ENCODE data around the gene EHD3. TPM values are rescaled to one million over a fixed set of nuclear protein-coding genes. Genes with fewer than 3 reads are reported as not detected.

The EHD3 gene
- total and polyA plus RNA-seq, 4 donors: 7.2 to 20.2 (median 13.2) TPM

DNA sequence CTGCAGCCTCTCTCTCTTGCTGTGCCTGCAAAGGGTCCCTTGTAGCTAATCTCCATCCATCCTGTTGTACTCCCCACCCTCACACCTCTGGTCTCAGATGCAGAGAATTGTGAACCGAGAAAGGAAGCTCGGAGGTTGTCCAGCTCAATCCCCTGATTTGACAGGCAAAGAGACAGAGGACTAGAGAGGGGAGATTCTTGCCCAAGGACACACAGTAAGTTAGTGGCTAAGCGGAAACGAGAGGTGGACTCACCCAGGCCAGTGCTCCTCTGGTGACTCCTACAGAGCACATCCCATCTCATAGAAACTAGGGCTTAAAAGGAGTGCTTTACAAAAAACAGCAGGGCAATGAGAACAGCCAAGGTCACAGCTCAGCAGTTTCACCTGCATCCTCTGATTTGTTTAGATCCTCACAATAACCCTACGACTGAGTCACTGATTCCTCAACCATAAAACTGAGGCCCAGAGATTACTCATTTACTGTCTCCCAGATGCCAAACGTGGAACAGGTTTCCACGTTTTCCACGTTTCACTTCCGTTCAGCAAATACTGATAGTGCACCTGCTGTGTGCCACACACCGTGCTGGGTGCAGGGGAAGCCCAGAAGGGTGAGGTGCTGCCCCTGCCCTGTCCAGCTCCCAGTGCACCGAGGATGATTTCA is 22.1 kb downstream of the EHD3 start:
- H3K27me3 ChIP-seq (ENCODE audit: control insufficient read depth in 4 of 4, insufficient read depth in 4 of 4, low read length in 3 of 4): no peaks in the 10 kb centered on the region
- H3K9me3 ChIP-seq (ENCODE audit: control insufficient read depth in 4 of 4, low read length in 3 of 4): no peaks in the 10 kb centered on the region
- no peak overlapping the region for H3K4me3 ChIP-seq (ENCODE audit: low read depth in 1 of 3, low read length in 3 of 3)
- no peak overlapping the region for H3K27ac ChIP-seq (ENCODE audit: low read depth in 1 of 2, low read length in 2 of 2)
- DNase-seq (ENCODE audit: low spot score): no peak
- H3K9ac ChIP-seq (ENCODE audit: low read depth in 1 of 2, low read length in 2 of 2): no peak overlapping the region
- WGBS: 81% methylated on average over 11 of the region's 11 CpGs
- no peak for TF ChIP-seq YY1 (IDR thresholded peaks at IDR 0.05)
- H3K4me1 ChIP-seq (ENCODE audit: control insufficient read depth in 4 of 4, insufficient read depth in 4 of 4, low read length in 3 of 4): no peaks in the 10 kb centered on the region
- H3K36me3 ChIP-seq (ENCODE audit: control insufficient read depth in 4 of 4, insufficient read depth in 3 of 4, low read depth in 1 of 4, low read length in 3 of 4): no peaks in the 10 kb centered on the region

DNA sequence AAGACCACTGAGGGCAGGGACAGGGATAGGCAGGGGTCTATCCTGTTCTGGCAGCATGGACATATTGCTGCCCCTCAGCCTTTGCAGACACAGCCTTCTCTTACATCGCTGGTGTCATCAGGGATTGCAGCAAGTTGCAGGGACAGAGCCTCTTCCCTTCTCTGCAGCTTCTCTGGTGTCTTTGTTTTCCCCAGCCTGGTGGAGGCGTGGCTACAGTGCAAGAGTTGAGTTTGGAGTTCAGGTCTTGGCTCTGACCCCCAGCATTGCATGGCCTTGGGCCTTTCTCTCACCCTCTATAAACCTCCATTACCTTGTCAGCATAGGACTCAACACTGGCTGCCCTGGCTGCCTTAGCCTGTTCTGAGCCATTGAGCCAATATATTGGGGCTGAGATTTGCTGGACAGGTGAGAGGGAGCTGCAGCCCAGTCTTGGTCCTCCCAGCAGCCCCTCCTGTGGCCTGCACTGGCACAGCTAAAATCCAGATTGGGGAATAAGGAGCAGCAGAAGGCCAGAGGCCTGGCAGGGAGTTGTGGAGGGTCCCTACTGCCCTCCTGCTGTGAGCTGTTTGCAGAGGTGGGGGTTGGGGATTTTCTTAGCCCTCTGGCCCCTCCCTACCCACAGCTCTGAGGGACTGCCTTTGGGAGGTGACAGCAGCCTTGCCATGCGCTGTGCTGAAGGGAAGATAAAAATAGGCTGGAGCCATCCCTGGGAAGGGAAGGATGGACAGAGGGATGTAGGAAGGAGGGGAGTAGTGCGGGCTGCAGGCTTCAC is 22.8 kb downstream of the EHD3 start:
- Histone ChIP-seq H3K9ac (ENCODE audit: low read depth in 1 of 2, low read length in 2 of 2) (no peak overlapping the region), H3K4me3 (ENCODE audit: low read depth in 1 of 3, low read length in 3 of 3) (no peak overlapping the region), H3K27ac (ENCODE audit: low read depth in 1 of 2, low read length in 2 of 2) (no peak overlapping the region), H3K27me3 (ENCODE audit: control insufficient read depth in 4 of 4, insufficient read depth in 4 of 4, low read length in 3 of 4) (no peaks in the 10 kb centered on the region), H3K36me3 (ENCODE audit: control insufficient read depth in 4 of 4, insufficient read depth in 3 of 4, low read depth in 1 of 4, low read length in 3 of 4) (no peaks in the 10 kb centered on the region), H3K9me3 (ENCODE audit: control insufficient read depth in 4 of 4, low read length in 3 of 4) (no peaks in the 10 kb centered on the region), H3K4me1 (ENCODE audit: control insufficient read depth in 4 of 4, insufficient read depth in 4 of 4, low read length in 3 of 4) (no peaks in the 10 kb centered on the region)
- no peak for DNase-seq (ENCODE audit: low spot score)
- TF ChIP-seq, protein P1, sequence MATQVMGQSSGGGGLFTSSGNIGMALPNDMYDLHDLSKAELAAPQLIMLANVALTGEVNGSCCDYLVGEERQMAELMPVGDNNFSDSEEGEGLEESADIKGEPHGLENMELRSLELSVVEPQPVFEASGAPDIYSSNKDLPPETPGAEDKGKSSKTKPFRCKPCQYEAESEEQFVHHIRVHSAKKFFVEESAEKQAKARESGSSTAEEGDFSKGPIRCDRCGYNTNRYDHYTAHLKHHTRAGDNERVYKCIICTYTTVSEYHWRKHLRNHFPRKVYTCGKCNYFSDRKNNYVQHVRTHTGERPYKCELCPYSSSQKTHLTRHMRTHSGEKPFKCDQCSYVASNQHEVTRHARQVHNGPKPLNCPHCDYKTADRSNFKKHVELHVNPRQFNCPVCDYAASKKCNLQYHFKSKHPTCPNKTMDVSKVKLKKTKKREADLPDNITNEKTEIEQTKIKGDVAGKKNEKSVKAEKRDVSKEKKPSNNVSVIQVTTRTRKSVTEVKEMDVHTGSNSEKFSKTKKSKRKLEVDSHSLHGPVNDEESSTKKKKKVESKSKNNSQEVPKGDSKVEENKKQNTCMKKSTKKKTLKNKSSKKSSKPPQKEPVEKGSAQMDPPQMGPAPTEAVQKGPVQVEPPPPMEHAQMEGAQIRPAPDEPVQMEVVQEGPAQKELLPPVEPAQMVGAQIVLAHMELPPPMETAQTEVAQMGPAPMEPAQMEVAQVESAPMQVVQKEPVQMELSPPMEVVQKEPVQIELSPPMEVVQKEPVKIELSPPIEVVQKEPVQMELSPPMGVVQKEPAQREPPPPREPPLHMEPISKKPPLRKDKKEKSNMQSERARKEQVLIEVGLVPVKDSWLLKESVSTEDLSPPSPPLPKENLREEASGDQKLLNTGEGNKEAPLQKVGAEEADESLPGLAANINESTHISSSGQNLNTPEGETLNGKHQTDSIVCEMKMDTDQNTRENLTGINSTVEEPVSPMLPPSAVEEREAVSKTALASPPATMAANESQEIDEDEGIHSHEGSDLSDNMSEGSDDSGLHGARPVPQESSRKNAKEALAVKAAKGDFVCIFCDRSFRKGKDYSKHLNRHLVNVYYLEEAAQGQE (IDR thresholded peaks at IDR 0.05): no peak
- TF ChIP-seq, protein P2, sequence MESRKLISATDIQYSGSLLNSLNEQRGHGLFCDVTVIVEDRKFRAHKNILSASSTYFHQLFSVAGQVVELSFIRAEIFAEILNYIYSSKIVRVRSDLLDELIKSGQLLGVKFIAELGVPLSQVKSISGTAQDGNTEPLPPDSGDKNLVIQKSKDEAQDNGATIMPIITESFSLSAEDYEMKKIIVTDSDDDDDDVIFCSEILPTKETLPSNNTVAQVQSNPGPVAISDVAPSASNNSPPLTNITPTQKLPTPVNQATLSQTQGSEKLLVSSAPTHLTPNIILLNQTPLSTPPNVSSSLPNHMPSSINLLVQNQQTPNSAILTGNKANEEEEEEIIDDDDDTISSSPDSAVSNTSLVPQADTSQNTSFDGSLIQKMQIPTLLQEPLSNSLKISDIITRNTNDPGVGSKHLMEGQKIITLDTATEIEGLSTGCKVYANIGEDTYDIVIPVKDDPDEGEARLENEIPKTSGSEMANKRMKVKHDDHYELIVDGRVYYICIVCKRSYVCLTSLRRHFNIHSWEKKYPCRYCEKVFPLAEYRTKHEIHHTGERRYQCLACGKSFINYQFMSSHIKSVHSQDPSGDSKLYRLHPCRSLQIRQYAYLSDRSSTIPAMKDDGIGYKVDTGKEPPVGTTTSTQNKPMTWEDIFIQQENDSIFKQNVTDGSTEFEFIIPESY (IDR thresholded peaks at IDR 0.05): no peak
- TF ChIP-seq FOXA1 (IDR thresholded peaks at IDR 0.05): no peak
- TF ChIP-seq, protein P3, sequence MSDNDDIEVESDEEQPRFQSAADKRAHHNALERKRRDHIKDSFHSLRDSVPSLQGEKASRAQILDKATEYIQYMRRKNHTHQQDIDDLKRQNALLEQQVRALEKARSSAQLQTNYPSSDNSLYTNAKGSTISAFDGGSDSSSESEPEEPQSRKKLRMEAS (IDR thresholded peaks at IDR 0.05): no peak
- TF ChIP-seq HNF4A (conservative IDR thresholded peaks at IDR 0.05): no peak
- WGBS: 78% methylated on average over 4 of the region's 4 CpGs

DNA sequence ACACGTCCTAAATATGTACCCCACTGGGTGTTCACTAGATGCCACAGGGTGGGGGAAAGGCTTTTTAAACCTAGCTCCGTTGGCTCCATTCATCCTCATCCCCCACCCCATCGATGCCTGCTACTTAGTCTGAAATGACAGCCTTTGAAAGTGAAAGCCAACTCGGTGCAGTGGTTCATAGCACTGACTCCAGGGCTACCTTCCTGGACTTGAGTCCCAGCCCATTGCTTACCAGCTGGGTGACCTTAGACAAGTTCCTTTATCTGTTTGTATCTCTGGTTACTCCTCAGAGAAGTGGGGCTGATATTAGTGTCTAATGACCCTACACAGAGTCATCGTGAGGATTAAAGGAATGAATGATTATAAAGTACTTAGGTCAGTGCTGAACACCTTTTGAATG is 24.4 kb downstream of the EHD3 start:
- TF ChIP-seq EGR1 (IDR thresholded peaks at IDR 0.05; ENCODE audit: low read depth in 2 of 2) (no peak), SP1 (IDR thresholded peaks at IDR 0.05) (no peak), HNF4G (IDR thresholded peaks at IDR 0.05) (no peak), YY1 (IDR thresholded peaks at IDR 0.05) (no peak)
- TF ChIP-seq, protein P3 (IDR thresholded peaks at IDR 0.05): no peak
- TF ChIP-seq, protein P1 (IDR thresholded peaks at IDR 0.05): no peak
- TF ChIP-seq, protein P4, sequence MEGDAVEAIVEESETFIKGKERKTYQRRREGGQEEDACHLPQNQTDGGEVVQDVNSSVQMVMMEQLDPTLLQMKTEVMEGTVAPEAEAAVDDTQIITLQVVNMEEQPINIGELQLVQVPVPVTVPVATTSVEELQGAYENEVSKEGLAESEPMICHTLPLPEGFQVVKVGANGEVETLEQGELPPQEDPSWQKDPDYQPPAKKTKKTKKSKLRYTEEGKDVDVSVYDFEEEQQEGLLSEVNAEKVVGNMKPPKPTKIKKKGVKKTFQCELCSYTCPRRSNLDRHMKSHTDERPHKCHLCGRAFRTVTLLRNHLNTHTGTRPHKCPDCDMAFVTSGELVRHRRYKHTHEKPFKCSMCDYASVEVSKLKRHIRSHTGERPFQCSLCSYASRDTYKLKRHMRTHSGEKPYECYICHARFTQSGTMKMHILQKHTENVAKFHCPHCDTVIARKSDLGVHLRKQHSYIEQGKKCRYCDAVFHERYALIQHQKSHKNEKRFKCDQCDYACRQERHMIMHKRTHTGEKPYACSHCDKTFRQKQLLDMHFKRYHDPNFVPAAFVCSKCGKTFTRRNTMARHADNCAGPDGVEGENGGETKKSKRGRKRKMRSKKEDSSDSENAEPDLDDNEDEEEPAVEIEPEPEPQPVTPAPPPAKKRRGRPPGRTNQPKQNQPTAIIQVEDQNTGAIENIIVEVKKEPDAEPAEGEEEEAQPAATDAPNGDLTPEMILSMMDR (IDR thresholded peaks at IDR 0.05; ENCODE audit: low read depth, low read length, missing input control): no peak

More for the DNA sequence above, 24.4 kb downstream of the EHD3 start:
- Histone ChIP-seq H3K9me3 (ENCODE audit: control insufficient read depth in 4 of 4, low read length in 3 of 4) (no peaks in the 10 kb centered on the region), H3K9ac (ENCODE audit: low read depth in 1 of 2, low read length in 2 of 2) (no peak overlapping the region), H3K4me3 (ENCODE audit: low read depth in 1 of 3, low read length in 3 of 3) (no peak overlapping the region), H3K27me3 (ENCODE audit: control insufficient read depth in 4 of 4, insufficient read depth in 4 of 4, low read length in 3 of 4) (no peaks in the 10 kb centered on the region), H3K36me3 (ENCODE audit: control insufficient read depth in 4 of 4, insufficient read depth in 3 of 4, low read depth in 1 of 4, low read length in 3 of 4) (no peaks in the 10 kb centered on the region), H3K27ac (ENCODE audit: low read depth in 1 of 2, low read length in 2 of 2) (no peak overlapping the region), H3K4me1 (ENCODE audit: control insufficient read depth in 4 of 4, insufficient read depth in 4 of 4, low read length in 3 of 4) (no peaks in the 10 kb centered on the region)
- WGBS: 71% methylated on average over 5 of the region's 5 CpGs
- no peak for DNase-seq (ENCODE audit: low spot score)
